ENCODE data around the gene COLQ.

DNA sequence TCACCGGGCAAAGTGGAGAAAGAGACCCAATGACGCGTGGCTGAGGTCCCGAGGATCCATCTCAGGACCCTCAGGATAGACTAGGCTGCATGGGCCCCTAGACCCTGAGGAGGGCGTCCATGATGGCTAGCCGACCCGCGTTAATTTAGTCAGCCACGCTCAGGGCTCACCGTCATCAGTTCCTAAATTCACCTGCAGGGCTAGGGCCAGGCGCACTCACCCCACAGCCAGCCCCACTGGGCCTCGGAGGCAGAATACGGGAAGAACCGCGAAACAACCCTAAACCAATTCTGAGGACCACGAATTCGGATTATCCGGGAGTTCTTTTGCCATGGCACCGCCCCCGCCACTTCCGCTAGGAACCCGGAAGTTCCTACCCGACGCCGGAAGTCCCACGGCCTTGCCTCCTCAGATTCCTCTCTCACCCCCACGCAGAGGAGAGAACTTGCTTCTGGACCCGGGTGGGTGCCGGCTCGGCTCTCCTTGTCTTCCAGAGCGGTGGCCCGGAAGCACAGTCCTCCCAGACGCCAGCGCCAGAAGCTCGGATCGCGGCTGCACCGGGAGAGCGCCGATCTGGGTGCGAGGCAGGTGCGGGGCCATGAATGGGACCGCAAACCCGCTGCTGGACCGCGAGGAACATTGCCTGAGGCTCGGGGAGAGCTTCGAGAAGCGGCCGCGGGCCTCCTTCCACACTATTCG, 94.2 kb downstream of the COLQ start, which contains the start of the genes EAF1 and METTL6:
- TF ChIP-seq CTCF (IDR thresholded peaks at IDR 0.05 in 2 of 3, conservative IDR thresholded peaks at IDR 0.05 in 1 of 3; ENCODE audit: borderline replicate concordance in 1 of 3, insufficient read depth in 1 of 3, low read depth in 2 of 3, low read length in 2 of 3) (peak in 1 of 3 experiments; percentile 3; a peak in 1 of 6 replicates), EZH2 (IDR thresholded peaks at IDR 0.05) (no peak)
